SU-DHL-6 (cell line): ENCODE results near the gene LOXL4.

Experiments used
- H2AFZ ChIP-seq: fragments of 200-600 bp; sonication (generic); 2 replicates; pipeline ENCODE4 v1.6.1; 2014; ENCODE audit warnings: low read depth, mild to moderate bottlenecking, moderate library complexity, mixed read lengths, antibody characterized with exemption, low read length; ENCODE audit not compliant: severe bottlenecking
- H3F3A ChIP-seq: fragments of 200-600 bp; shearing (Covaris generic); 2 replicates; pipeline ENCODE4 v1.6.0; 2016; ENCODE audit warnings: antibody characterized with exemption, mild to moderate bottlenecking; ENCODE audit not compliant: insufficient read depth
- H3K27ac ChIP-seq: fragments of 200-600 bp; sonication (generic); 2 replicates; pipeline ENCODE4 v1.5.1; 2016; ENCODE audit warnings: low read depth, mild to moderate bottlenecking, low read length, moderate library complexity, mixed read lengths
- H3K27me3 ChIP-seq: fragments of 200-600 bp; sonication (generic), shearing (Covaris generic); 2 replicates; pipeline ENCODE4 v1.6.0; 2014; ENCODE audit warnings: mild to moderate bottlenecking, low read length
- H3K36me3 ChIP-seq: fragments of 200-600 bp; sonication (generic); 2 replicates; pipeline ENCODE4 v1.6.1; 2014; ENCODE audit warnings: mild to moderate bottlenecking, low read length, mixed read lengths
- H3K4me2 ChIP-seq: fragments of 300-600, 200-600 bp; shearing (Covaris generic), sonication (generic); 2 replicates; pipeline ENCODE4 v1.6.0; 2014; ENCODE audit warnings: low read length, low read depth, mild to moderate bottlenecking; ENCODE audit not compliant: poor library complexity, severe bottlenecking
- H3K4me3 ChIP-seq: fragments of 200-600 bp; sonication (generic); 2 replicates; pipeline ENCODE4 v1.5.1; 2014; ENCODE audit warnings: antibody characterized with exemption, low read length, mild to moderate bottlenecking, mixed read lengths; ENCODE audit not compliant: insufficient read depth, poor library complexity, severe bottlenecking
- H3K79me2 ChIP-seq: fragments of 200-600 bp; sonication (generic); 2 replicates; pipeline ENCODE4 v1.6.1; 2014; ENCODE audit warnings: mild to moderate bottlenecking, low read length, moderate library complexity; ENCODE audit not compliant: insufficient read depth
- H3K9ac ChIP-seq: fragments of 200-600 bp; sonication (generic); 2 replicates; pipeline ENCODE4 v1.7.0; 2014; ENCODE audit warnings: mild to moderate bottlenecking, low read length
- H3K9me2 ChIP-seq: fragments of 200-600 bp; sonication (generic); replicated peaks from 2 replicates; pipeline ENCODE4 v1.6.1; 2014; ENCODE audit warnings: low read length; ENCODE audit not compliant: insufficient read depth
- H3K9me3 ChIP-seq: fragments of 200-600 bp; sonication (generic); 2 replicates; pipeline ENCODE4 v1.6.1; 2014; ENCODE audit warnings: low read length, mixed read lengths; ENCODE audit not compliant: insufficient read depth
- H4K20me1 ChIP-seq: fragments of 200-600 bp; sonication (generic); 2 replicates; pipeline ENCODE4 v1.6.1; 2014; ENCODE audit warnings: low read depth, mild to moderate bottlenecking, antibody characterized with exemption, low read length, moderate library complexity, mixed read lengths
- CTCF ChIP-seq: fragments of 200-600 bp; sonication (generic); IDR thresholded peaks from one replicate; pipeline ENCODE4 v1.5.1; 2017; ENCODE audit warnings: antibody characterized with exemption, mild to moderate bottlenecking, low read length, moderate library complexity; ENCODE audit not compliant: insufficient read depth, poor library complexity, severe bottlenecking
- EZH2phosphoT487 ChIP-seq: fragments of 200-600 bp; sonication (generic), shearing (Covaris generic); conservative IDR thresholded peaks from 2 replicates; pipeline ENCODE4 v1.6.1; 2018; ENCODE audit warnings: mild to moderate bottlenecking, antibody characterized with exemption, low read length, moderate library complexity, mixed read lengths

Gene LOXL4

GRCh38 chr10:98308669-98309365 is 40.8 kb upstream of the LOXL4 start:
- no peaks in the 10 kb centered on the region for H3K36me3 ChIP-seq
- no peaks in the 10 kb centered on the region for H3K9me3 ChIP-seq
- no peak overlapping the region for H3K4me3 ChIP-seq
- TF ChIP-seq EZH2phosphoT487, result no peak
- TF ChIP-seq CTCF, result no peak
- H3K9ac ChIP-seq, result no peak overlapping the region
- H3K4me2 ChIP-seq, result no peak overlapping the region
- H3K27ac ChIP-seq, result no peak overlapping the region
- H3F3A ChIP-seq, result no peaks in the 10 kb centered on the region
- H3K9me2 ChIP-seq, result no peaks in the 10 kb centered on the region
- H3K79me2 ChIP-seq, result no peaks in the 10 kb centered on the region
- no peaks in the 10 kb centered on the region for H3K27me3 ChIP-seq
- H4K20me1 ChIP-seq, result no peaks in the 10 kb centered on the region
- no peak overlapping the region for H2AFZ ChIP-seq

GRCh38 chr10:98307916-98308541 is 40.0 kb upstream of the LOXL4 start:
- H2AFZ ChIP-seq, result no peak overlapping the region
- no peak overlapping the region for H3K4me2 ChIP-seq
- H3K36me3 ChIP-seq, result no peaks in the 10 kb centered on the region
- H4K20me1 ChIP-seq, result no peaks in the 10 kb centered on the region
- H3K9me3 ChIP-seq, result no peaks in the 10 kb centered on the region
- H3K4me3 ChIP-seq, result no peak overlapping the region
- no peak overlapping the region for H3K27ac ChIP-seq
- H3K79me2 ChIP-seq, result no peaks in the 10 kb centered on the region
- TF ChIP-seq EZH2phosphoT487 (no peak), CTCF (no peak)
- H3K9ac ChIP-seq, result no peak overlapping the region
- no peaks in the 10 kb centered on the region for H3F3A ChIP-seq
- no peaks in the 10 kb centered on the region for H3K27me3 ChIP-seq
- H3K9me2 ChIP-seq, result no peaks in the 10 kb centered on the region

- TF ChIP-seq EZH2phosphoT487 (no peak), CTCF (no peak)
- Histone ChIP-seq H3K9ac (no peak overlapping the region), H3K27me3 (no peaks in the 10 kb centered on the region), H3K9me2 (no peaks in the 10 kb centered on the region), H3K4me3 (no peak overlapping the region), H4K20me1 (no peaks in the 10 kb centered on the region), H3K9me3 (no peaks in the 10 kb centered on the region), H3K36me3 (no peaks in the 10 kb centered on the region), H3K79me2 (no peaks in the 10 kb centered on the region), H2AFZ (no peak overlapping the region), H3K4me2 (no peak overlapping the region), H3F3A (no peaks in the 10 kb centered on the region), H3K27ac (no peak overlapping the region)
Observed at GRCh38 chr10:98306501-98306900, 38.5 kb upstream of the LOXL4 start.
